ENCODE measurements around the gene TRMT1. TPM values are rescaled to one million over a fixed set of nuclear protein-coding genes. Genes with fewer than 3 reads are reported as not detected.

The TRMT1 gene
- total RNA-seq, 1 donor from 2014 or later = 74.7 TPM

DNA sequence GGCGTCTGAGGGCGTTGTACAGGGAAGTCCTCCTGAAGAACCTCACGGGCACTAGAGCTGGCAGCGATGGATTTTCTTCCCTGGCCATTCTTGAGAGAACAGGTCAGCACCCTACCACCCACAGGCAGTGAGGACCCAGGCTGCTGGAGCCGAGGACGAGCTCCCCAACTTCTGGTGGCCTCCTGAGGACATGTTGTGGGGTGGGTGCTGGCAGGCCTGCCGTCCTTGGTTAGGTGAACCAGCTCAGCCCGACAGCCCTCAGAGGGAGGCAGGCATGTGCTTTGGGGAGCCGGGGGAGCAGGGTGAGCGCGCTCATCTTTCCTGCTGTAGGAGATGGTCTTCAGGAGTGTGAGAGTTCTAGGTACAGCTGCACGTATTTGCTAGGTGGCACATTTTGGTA, 29.2 kb downstream of the TRMT1 start:
- TF ChIP-seq, protein P1, sequence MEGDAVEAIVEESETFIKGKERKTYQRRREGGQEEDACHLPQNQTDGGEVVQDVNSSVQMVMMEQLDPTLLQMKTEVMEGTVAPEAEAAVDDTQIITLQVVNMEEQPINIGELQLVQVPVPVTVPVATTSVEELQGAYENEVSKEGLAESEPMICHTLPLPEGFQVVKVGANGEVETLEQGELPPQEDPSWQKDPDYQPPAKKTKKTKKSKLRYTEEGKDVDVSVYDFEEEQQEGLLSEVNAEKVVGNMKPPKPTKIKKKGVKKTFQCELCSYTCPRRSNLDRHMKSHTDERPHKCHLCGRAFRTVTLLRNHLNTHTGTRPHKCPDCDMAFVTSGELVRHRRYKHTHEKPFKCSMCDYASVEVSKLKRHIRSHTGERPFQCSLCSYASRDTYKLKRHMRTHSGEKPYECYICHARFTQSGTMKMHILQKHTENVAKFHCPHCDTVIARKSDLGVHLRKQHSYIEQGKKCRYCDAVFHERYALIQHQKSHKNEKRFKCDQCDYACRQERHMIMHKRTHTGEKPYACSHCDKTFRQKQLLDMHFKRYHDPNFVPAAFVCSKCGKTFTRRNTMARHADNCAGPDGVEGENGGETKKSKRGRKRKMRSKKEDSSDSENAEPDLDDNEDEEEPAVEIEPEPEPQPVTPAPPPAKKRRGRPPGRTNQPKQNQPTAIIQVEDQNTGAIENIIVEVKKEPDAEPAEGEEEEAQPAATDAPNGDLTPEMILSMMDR (IDR thresholded peaks at IDR 0.05; ENCODE audit: insufficient read depth, low read length, poor library complexity, severe bottlenecking) = no peak
- DNase-seq (ENCODE audit: low read depth) = no peak
- Histone ChIP-seq H3K27me3 (ENCODE audit: control insufficient read depth, insufficient read depth, low read length) (no peaks in the 10 kb centered on the region), H3K4me3 (ENCODE audit: low read depth, low read length) (no peak overlapping the region), H3K36me3 (ENCODE audit: control insufficient read depth, insufficient read depth, low read length) (no peaks in the 10 kb centered on the region)

DNA sequence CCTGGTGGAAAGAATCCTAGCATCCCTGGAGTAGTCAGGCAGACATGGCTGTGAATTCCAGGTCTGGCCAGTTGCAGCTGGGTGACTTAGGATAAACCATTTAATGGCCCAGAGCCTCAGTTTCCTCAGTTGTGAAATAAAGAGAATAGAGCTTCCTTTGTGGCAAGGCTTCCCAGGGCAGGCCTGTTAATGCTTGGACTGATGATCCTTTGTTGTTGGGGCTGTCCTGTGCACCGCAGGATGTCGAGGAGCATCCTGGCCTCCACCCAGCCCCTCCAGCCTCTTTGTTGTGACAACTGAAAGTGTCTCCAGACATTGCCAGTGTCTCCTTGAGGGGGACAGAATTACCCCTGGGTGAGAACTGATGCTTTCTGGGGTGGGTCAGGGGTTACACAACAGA, 30.2 kb downstream of the TRMT1 start:
- Histone ChIP-seq H3K4me3 (ENCODE audit: low read depth, low read length) (no peak overlapping the region), H3K36me3 (ENCODE audit: control insufficient read depth, insufficient read depth, low read length) (no peaks in the 10 kb centered on the region), H3K27me3 (ENCODE audit: control insufficient read depth, insufficient read depth, low read length) (no peaks in the 10 kb centered on the region)
- no peak for DNase-seq (ENCODE audit: low read depth)
- TF ChIP-seq, protein P1 (IDR thresholded peaks at IDR 0.05; ENCODE audit: insufficient read depth, low read length, poor library complexity, severe bottlenecking) = no peak

DNA sequence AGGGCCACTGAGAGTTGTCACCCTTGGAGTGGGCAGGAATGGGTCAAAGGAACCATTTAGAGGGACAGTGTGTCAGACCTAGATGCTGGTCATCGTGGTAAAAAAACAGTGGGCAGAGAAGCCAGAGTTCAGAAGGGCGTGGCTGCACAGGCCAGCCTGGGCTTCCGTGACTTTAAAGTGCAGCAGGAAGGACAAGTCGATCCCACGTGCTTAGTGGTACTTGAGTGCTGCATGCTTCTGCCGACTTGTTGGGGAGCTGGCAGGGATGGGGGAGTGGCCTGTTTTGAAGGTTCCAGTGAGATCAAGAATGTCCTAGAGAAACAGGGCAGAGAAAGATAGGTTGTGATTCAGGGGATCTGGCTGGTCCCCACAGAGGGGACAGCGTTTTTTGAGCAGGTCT, 30.9 kb downstream of the TRMT1 start:
- Histone ChIP-seq H3K4me3 (ENCODE audit: low read depth, low read length) (no peak overlapping the region), H3K36me3 (ENCODE audit: control insufficient read depth, insufficient read depth, low read length) (no peaks in the 10 kb centered on the region), H3K27me3 (ENCODE audit: control insufficient read depth, insufficient read depth, low read length) (no peaks in the 10 kb centered on the region)
- TF ChIP-seq, protein P1 (IDR thresholded peaks at IDR 0.05; ENCODE audit: insufficient read depth, low read length, poor library complexity, severe bottlenecking) = no peak
- no peak for DNase-seq (ENCODE audit: low read depth)

DNA sequence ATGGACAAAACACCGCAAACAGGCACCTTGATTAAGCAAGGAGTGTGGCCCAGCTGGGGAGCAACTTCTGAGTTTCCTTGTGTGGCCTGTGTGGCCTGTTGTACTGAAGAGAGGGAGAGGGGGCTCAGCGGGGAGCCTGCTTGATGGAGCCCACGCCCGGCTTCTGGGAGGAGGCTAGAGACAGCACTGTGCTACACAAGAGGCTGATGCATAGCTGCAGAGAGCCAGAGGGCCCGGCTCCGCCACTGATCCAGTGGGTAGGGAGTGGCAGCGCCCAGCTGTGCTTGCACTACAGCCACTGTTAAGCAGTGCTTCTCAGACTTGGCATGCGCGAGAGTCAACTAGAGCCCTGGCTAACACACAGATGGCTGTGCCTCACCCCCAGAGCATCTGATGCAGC, 32.9 kb downstream of the TRMT1 start:
- TF ChIP-seq, protein P1 (IDR thresholded peaks at IDR 0.05; ENCODE audit: insufficient read depth, low read length, poor library complexity, severe bottlenecking) = no peak
- no peaks in the 10 kb centered on the region for H3K36me3 ChIP-seq (ENCODE audit: control insufficient read depth, insufficient read depth, low read length)
- H3K27me3 ChIP-seq (ENCODE audit: control insufficient read depth, insufficient read depth, low read length) = no peaks in the 10 kb centered on the region
- no peak overlapping the region for H3K4me3 ChIP-seq (ENCODE audit: low read depth, low read length)
- DNase-seq (ENCODE audit: low read depth) = no peak

DNA sequence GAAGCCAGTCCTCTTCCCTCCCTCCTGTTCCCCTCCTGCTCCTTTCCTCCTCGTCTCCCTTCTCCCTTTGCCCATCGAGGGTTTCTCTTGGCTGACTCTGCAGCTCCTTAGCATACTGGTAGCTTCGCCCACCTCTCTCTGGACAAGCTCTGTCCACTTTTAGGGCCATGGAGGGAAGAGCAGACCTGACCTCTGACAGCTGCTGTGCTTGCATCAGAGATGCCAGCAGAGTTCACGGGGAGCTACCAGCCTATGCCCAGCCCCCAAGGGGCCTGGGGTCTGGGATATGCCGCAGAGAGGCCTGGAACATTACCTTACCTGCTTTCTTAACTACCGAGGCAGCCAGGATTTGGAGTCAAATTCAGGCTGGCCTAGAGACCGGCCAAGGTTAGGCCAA, 33.5 kb downstream of the TRMT1 start:
- TF ChIP-seq, protein P1 (IDR thresholded peaks at IDR 0.05; ENCODE audit: insufficient read depth, low read length, poor library complexity, severe bottlenecking) = no peak
- H3K27me3 ChIP-seq (ENCODE audit: control insufficient read depth, insufficient read depth, low read length) = no peaks in the 10 kb centered on the region
- no peak overlapping the region for H3K4me3 ChIP-seq (ENCODE audit: low read depth, low read length)
- no peak for DNase-seq (ENCODE audit: low read depth)
- H3K36me3 ChIP-seq (ENCODE audit: control insufficient read depth, insufficient read depth, low read length) = no peaks in the 10 kb centered on the region

DNA sequence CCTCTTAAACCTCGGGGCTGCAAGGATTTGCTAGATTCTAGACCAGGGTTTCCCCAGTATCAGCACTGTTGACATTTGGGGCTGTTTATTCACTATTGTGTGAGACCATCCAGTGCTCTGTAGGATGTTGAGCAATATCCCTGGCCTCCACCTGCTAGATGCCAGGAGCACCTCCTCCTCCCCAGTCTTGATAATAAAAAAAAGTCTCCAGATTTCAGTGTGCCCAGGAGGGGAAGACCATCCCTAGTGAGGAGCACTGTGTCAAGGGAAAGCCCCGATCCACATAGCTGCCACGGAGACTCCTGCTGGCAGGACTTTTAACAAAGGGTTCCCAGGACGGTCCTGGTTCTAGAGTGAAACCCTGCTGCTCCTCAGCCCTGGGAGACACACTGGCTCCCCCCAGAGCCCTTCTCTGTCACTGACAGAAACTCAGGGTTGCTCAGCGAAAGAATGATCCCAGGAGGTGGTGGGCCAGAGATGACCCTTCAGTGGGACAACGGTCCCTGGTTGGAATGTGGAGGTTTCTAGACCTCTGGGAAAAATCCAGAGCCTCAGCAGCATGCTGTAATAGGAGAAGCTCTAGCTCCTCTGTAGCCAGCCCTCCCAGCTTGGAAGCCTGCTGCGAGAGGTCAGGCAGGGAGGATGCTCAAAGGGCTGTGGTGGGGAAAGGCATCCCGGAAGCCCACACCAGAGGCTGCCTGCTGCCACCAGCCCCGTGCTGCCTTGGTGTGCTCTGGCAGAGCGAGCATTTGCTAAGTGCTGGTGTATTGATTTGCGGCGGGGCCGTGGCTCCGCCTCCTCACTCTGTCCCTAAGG, 34.1 kb downstream of the TRMT1 start:
- no peaks in the 10 kb centered on the region for H3K27me3 ChIP-seq (ENCODE audit: control insufficient read depth, insufficient read depth, low read length)
- H3K4me3 ChIP-seq (ENCODE audit: low read depth, low read length) = no peak overlapping the region
- TF ChIP-seq, protein P1 (IDR thresholded peaks at IDR 0.05; ENCODE audit: insufficient read depth, low read length, poor library complexity, severe bottlenecking) = peak; percentile 54
- no peaks in the 10 kb centered on the region for H3K36me3 ChIP-seq (ENCODE audit: control insufficient read depth, insufficient read depth, low read length)
- no peak for DNase-seq (ENCODE audit: low read depth)

Measured in kidney epithelial cell (primary cell).